NT2/D1 (cell line): ENCODE data around the gene RRM2.

Experiments
- YY1 ChIP-seq: IDR thresholded peaks from 2 replicates; pipeline ENCODE4 v1.6.1; 2011; ENCODE audit not compliant: insufficient read length, insufficient read depth
- ZNF274 ChIP-seq: IDR thresholded peaks from 2 replicates; pipeline ENCODE4 v1.6.1; 2011; ENCODE audit warnings: mild to moderate bottlenecking, low read depth, low read length

DNA sequence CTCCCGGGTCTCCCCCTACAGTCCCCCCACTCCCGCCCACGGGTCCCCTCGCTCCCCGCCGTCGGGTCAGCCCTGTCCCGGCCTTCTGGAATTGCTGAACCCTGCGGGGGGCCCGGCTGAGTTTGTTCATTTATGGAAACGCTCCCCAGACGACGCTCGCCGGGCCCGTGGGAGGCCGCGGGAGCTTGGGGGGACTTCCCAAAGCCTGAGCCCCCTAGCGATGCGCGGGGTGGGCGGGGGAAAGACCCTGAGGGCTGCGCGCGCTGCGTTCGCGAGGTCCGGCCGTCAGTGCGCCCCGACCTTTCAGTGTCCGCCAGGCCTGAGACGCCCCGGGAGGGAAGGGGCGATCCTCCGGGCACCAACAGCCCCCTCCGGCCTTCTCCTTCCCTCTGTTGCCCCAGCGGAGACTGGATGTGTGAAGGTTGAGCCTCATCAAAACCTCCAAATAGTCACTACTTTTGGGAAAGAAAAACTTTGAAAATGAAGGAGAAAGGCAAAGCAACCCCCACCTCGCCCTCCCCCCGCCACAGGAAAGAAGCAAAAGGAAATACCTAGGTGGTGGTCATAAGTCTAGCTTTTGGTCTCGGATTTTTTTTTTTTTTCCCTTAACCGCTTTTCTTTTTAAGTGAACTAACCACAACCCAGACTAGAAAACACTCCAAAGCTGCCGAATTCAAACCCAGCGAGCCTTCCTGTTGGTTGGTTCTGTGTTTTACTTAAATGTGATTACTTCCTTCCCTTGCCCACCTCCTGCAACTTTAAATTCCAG, 41.8 kb upstream of the RRM2 start:
- TF ChIP-seq YY1 (no peak), ZNF274 (no peak)
